IMR-90 (cell line): ENCODE results near the gene TEKT5. TPM values are rescaled to one million over a fixed set of nuclear protein-coding genes. Genes with fewer than 3 reads are reported as not detected.

ENCODE experiments used
- ATAC-seq: fragments of 200-7000 bp; cut with Tn5 transposase; 2 replicates; pipeline ENCODE4 v1.9.1; 2020; ENCODE audit warnings: low read depth, mild to moderate bottlenecking, moderate library complexity
- BruUV-seq: library from RNA; stranded (reverse); fragments of 400-500 nt; replicated peaks from 2 replicates; lab custom pipeline; 2021; lab: Mats Ljungman, UMichigan
- CTCF ChIA-PET: fragments of 300-600 bp; formaldehyde crosslinking; extraction: SDS; loops from one replicate; lab custom pipeline; 2021; ENCODE audit warnings: antibody characterized with exemption; lab: Yijun Ruan, JAX
- POLR2A ChIA-PET: fragments of 300-600 bp; sonication (Branson Sonifier 250); formaldehyde crosslinking; loops from one replicate; lab custom pipeline; 2022; ENCODE audit warnings: antibody characterized with exemption; ENCODE audit not compliant: unreplicated experiment; lab: Charles Lee
- DNase-seq: peaks from one replicate; pipeline ENCODE4 v3.0.0; 2013
- H2AFZ ChIP-seq: replicated peaks from 2 replicates; pipeline ENCODE3; 2013; ENCODE audit warnings: low read length, mild to moderate bottlenecking; ENCODE audit not compliant: poor library complexity
- H2AK5ac ChIP-seq: 2 replicates; pipeline ENCODE4 v1.6.1; 2013; ENCODE audit warnings: low read depth, low read length, inconsistent platforms
- H2AK9ac ChIP-seq: replicated peaks from 2 replicates; pipeline ENCODE3; 2013; ENCODE audit warnings: mild to moderate bottlenecking, low read depth, low read length, moderate library complexity; ENCODE audit not compliant: poor library complexity
- H2BK120ac ChIP-seq: 2 replicates; pipeline ENCODE4 v1.6.1; 2013; ENCODE audit warnings: low read depth, low read length, inconsistent platforms
- H2BK15ac ChIP-seq: 3 replicates; pipeline ENCODE4 v1.6.1; 2013; ENCODE audit warnings: low read depth, low read length, inconsistent platforms
- H2BK20ac ChIP-seq: 2 replicates; pipeline ENCODE4 v1.6.1; 2013; ENCODE audit warnings: low read depth, mild to moderate bottlenecking, inconsistent platforms, low read length, moderate library complexity
- H2BK5ac ChIP-seq: 2 replicates; pipeline ENCODE4 v1.6.1; 2013; ENCODE audit warnings: mild to moderate bottlenecking, low read depth, low read length, inconsistent platforms; ENCODE audit not compliant: poor library complexity, severe bottlenecking
- H3K14ac ChIP-seq: replicated peaks from 2 replicates; pipeline ENCODE4 v1.6.1; 2013; ENCODE audit warnings: low read depth, low read length, inconsistent platforms
- H3K18ac ChIP-seq: 2 replicates; pipeline ENCODE4 v1.6.1; 2013; ENCODE audit warnings: low read depth, low read length, control low read depth
- H3K23ac ChIP-seq: 2 replicates; pipeline ENCODE4 v1.6.1; 2013; ENCODE audit warnings: low read depth, low read length, inconsistent platforms
- H3K27ac ChIP-seq: 2 replicates; pipeline ENCODE4 v1.5.1; 2013; ENCODE audit warnings: mild to moderate bottlenecking, control low read depth, low read length; ENCODE audit not compliant: insufficient read depth
- H3K27me3 ChIP-seq: 2 replicates; pipeline ENCODE4 v1.6.1; 2013; ENCODE audit warnings: low read length; ENCODE audit not compliant: control insufficient read depth, insufficient read depth
- H3K36me3 ChIP-seq: 2 replicates; pipeline ENCODE4 v1.6.1; 2013; ENCODE audit warnings: low read length, mixed read lengths; ENCODE audit not compliant: control insufficient read depth, insufficient read depth
- H3K4ac ChIP-seq: 2 replicates; pipeline ENCODE4 v1.6.1; 2013; ENCODE audit warnings: low read depth, low read length, inconsistent platforms
- H3K4me1 ChIP-seq: 2 replicates; pipeline ENCODE4 v1.6.1; 2013; ENCODE audit warnings: low read length, mixed read lengths; ENCODE audit not compliant: control insufficient read depth, insufficient read depth
- H3K4me2 ChIP-seq: 2 replicates; pipeline ENCODE4 v1.6.1; 2013; ENCODE audit warnings: low read depth, mild to moderate bottlenecking, control low read depth, low read length, moderate library complexity
- H3K4me3 ChIP-seq: 2 replicates; pipeline ENCODE4 v1.5.1; 2013; ENCODE audit warnings: low read depth, mild to moderate bottlenecking, control low read depth, low read length, moderate library complexity; ENCODE audit not compliant: insufficient read depth
- H3K56ac ChIP-seq: 2 replicates; pipeline ENCODE4 v1.6.1; 2013; ENCODE audit warnings: low read length, inconsistent platforms; ENCODE audit not compliant: insufficient read depth; ENCODE audit errors: extremely low read depth
- H3K79me1 ChIP-seq, 2 experiments: 2 replicates each; pipeline ENCODE4 v1.6.1; 2013; ENCODE audit warnings: low read length in 2 of 2, inconsistent platforms in 1 of 2, low read depth in 1 of 2
- H3K9ac ChIP-seq: 2 replicates; pipeline ENCODE4 v1.6.1; 2013; ENCODE audit warnings: low read depth, low read length, control low read depth
- H3K9me1 ChIP-seq: 2 replicates; pipeline ENCODE4 v1.6.1; 2013; ENCODE audit warnings: low read length, inconsistent platforms; ENCODE audit not compliant: insufficient read depth
- H3K9me3 ChIP-seq: 2 replicates; pipeline ENCODE4 v1.6.1; 2013; ENCODE audit warnings: low read length; ENCODE audit not compliant: control insufficient read depth, insufficient read depth
- H4K20me1 ChIP-seq: 2 replicates; pipeline ENCODE4 v1.6.1; 2013; ENCODE audit warnings: low read length, inconsistent platforms; ENCODE audit not compliant: insufficient read depth
- H4K5ac ChIP-seq: 2 replicates; pipeline ENCODE4 v1.6.1; 2013; ENCODE audit warnings: mild to moderate bottlenecking, low read depth, low read length, control low read depth
- H4K8ac ChIP-seq, 2 experiments: 2 replicates each; pipeline ENCODE4 v1.6.1; 2013; ENCODE audit warnings: low read depth in 2 of 2, low read length in 2 of 2, control low read depth in 1 of 2, inconsistent platforms in 1 of 2
- H4K91ac ChIP-seq: 2 replicates; pipeline ENCODE4 v1.6.1; 2013; ENCODE audit warnings: low read depth, low read length, inconsistent platforms; ENCODE audit not compliant: insufficient read depth
- BHLHE40 ChIP-seq: fragments of 150-350 bp; IDR thresholded peaks from 2 replicates; pipeline ENCODE4 v1.6.1; 2016; ENCODE audit warnings: mild to moderate bottlenecking, low read depth, low read length
- CEBPB ChIP-seq: IDR thresholded peaks from 2 replicates; pipeline ENCODE4 v1.6.1; 2012; ENCODE audit warnings: low read depth, low read length, improper control_type of control experiment
- CHD1 ChIP-seq: IDR thresholded peaks from 2 replicates; pipeline ENCODE4 v1.6.1; 2012; ENCODE audit warnings: low read depth, low read length, improper control_type of control experiment
- FOS ChIP-seq: fragments of 150-350 bp; IDR thresholded peaks from 2 replicates; pipeline ENCODE4 v1.6.1; 2016; ENCODE audit warnings: low read depth, low read length
- MAFK ChIP-seq: IDR thresholded peaks from 2 replicates; pipeline ENCODE4 v1.6.1; 2012; ENCODE audit warnings: low read depth, low read length, improper control_type of control experiment
- MAZ ChIP-seq: IDR thresholded peaks from 2 replicates; pipeline ENCODE4 v1.6.1; 2012; ENCODE audit warnings: low read depth, mild to moderate bottlenecking, low read length, improper control_type of control experiment, moderate library complexity, borderline replicate concordance
- MXI1 ChIP-seq: IDR thresholded peaks from 2 replicates; pipeline ENCODE4 v1.6.1; 2012; ENCODE audit warnings: low read depth, mild to moderate bottlenecking, low read length, moderate library complexity, borderline replicate concordance
- NFE2L2 ChIP-seq: fragments of 150-350 bp; IDR thresholded peaks from 2 replicates; pipeline ENCODE4 v1.6.1; 2016; ENCODE audit warnings: low read depth, mild to moderate bottlenecking, low read length
- POLR2A ChIP-seq: IDR thresholded peaks from 2 replicates; pipeline ENCODE4 v1.6.1; 2012; ENCODE audit warnings: mild to moderate bottlenecking, low read depth, low read length
- RAD21 ChIP-seq: IDR thresholded peaks from 2 replicates; pipeline ENCODE4 v1.6.1; 2012; ENCODE audit warnings: low read length, improper control_type of control experiment
- RCOR1 ChIP-seq: IDR thresholded peaks from 2 replicates; pipeline ENCODE4 v1.6.1; 2012; ENCODE audit warnings: mild to moderate bottlenecking, low read length, improper control_type of control experiment; ENCODE audit not compliant: insufficient replicate concordance
- RFX5 ChIP-seq: IDR thresholded peaks from 2 replicates; pipeline ENCODE4 v1.8.0; 2012; ENCODE audit warnings: low read depth, mild to moderate bottlenecking, low read length, moderate library complexity
- SMC3 ChIP-seq: fragments of 150-350 bp; IDR thresholded peaks from 2 replicates; pipeline ENCODE4 v1.6.1; 2016; ENCODE audit warnings: low read depth, mild to moderate bottlenecking, antibody characterized with exemption, low read length, moderate library complexity
- WGBS, 2 experiments: methylation state at CpG; one replicate each; pipeline versions ENCODE4 v1.1.5 to v1.1.7; 2013; ENCODE audit warnings: missing lambda C conversion rate in 2 of 2; ENCODE audit not compliant: insufficient read length in 1 of 2; ENCODE audit errors: extremely low coverage in 2 of 2; 5-methylcytosine and 5-hydroxymethylcytosine counted together
- dilution Hi-C: fragments of 300-500 bp; cut with HindIII; formaldehyde crosslinking; loops from one replicate; pipeline ENCODE4 v1.14.3; 2018; ENCODE audit warnings: low sequenced_read_pairs; ENCODE audit not compliant: unreplicated experiment
- in situ Hi-C: fragments of 300-500 bp; cut with MboI; formaldehyde crosslinking; loops from 3 replicates; pipeline ENCODE4 v1.14.3; 2019; ENCODE audit warnings: low sequenced_read_pairs, inconsistent platforms, mixed read lengths
- intact Hi-C: fragments of 100-400 bp; cut with micrococcal nuclease; formaldehyde crosslinking; loops from 2 replicates; pipeline ENCODE4 v1.10.0; 2022
- polyA plus RNA-seq, 3 experiments: library from polyadenylated mRNA; depleted of rRNA; stranded (reverse); fragments of >200 nt; gene quantifications; 2 replicates each; pipeline ENCODE4 v1.2.3, GENCODE V29; 2012; ENCODE audit warnings: low replicate concordance in 1 of 3
- total RNA-seq: library from RNA; depleted of rRNA; stranded (reverse); fragments of >200 nt; gene quantifications from 2 replicates; pipeline ENCODE4 v1.2.3, GENCODE V29; 2012
- TF ChIP-seq, protein P1 (sequence below): conservative IDR thresholded peaks from 2 replicates; pipeline ENCODE4 v1.5.1; 2012; ENCODE audit warnings: mild to moderate bottlenecking, low read depth, low read length, improper control_type of control experiment
- TF ChIP-seq, protein P2 (sequence below): fragments of 150-350 bp; IDR thresholded peaks from 2 replicates; pipeline ENCODE4 v1.6.1; 2017; ENCODE audit warnings: mild to moderate bottlenecking, antibody characterized with exemption, low read length, low read depth
- TF ChIP-seq, protein P3 (sequence below): fragments of 150-350 bp; IDR thresholded peaks from 2 replicates; pipeline ENCODE4 v1.6.1; 2016; ENCODE audit warnings: low read depth, mild to moderate bottlenecking, low read length, moderate library complexity, borderline replicate concordance

Gene TEKT5
- total and polyA plus RNA-seq, 2 of the 4 experiments (the other 2 are of a cell fraction), result 0.17 TPM; not detected in 1

DNA sequence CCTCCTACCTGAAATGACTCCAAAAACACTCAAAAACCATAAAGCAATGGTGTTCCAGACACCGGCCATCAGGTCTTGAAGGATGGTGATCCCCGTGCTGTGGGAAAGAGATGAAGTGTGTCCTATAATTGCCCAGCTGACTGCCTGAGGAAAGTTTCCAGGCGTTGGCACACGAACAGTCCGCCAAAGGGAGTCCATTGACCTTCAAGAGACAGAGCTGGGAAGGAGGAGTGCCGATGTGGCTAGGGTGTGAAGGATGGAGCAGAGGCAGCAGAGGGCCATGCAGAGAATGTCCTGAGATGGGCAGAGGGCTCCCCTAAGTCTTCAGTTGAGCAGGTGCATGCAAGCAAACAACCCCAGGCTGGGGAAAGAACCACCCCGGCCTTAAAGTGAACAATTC, 37.1 kb upstream of the TEKT5 start:
- Histone ChIP-seq H2AK9ac (no peak overlapping the region), H3K9me3 (peaks cover 2% of the 10 kb centered on the region; the same call in 1 of the 2 replicates), H2BK20ac (no peak overlapping the region), H3K36me3 (no peaks in the 10 kb centered on the region), H3K4me3 (no peak overlapping the region), H3K14ac (no peak overlapping the region), H3K18ac (no peak overlapping the region), H3K4me2 (no peak overlapping the region), H4K8ac (no peak overlapping the region), H4K91ac (no peak overlapping the region), H3K27ac (no peak overlapping the region), H2AFZ (no peak overlapping the region), H3K4ac (no peak overlapping the region), H3K4me1 (no peaks in the 10 kb centered on the region), H2BK5ac (no peak overlapping the region), H4K20me1 (no peaks in the 10 kb centered on the region), H2AK5ac (no peak overlapping the region), H3K9me1 (peaks cover 3% of the 10 kb centered on the region; the same call in 1 of the 2 replicates), H3K56ac (no peak overlapping the region), H3K27me3 (no peaks in the 10 kb centered on the region), H3K23ac (no peak overlapping the region), H2BK15ac (no peak overlapping the region), H3K9ac (no peak overlapping the region), H4K5ac (no peak overlapping the region), H3K79me1 (no peaks in the 10 kb centered on the region), H2BK120ac (no peak overlapping the region)
- no peak for TF ChIP-seq CHD1
- no peak for TF ChIP-seq BHLHE40
- TF ChIP-seq FOS, result no peak
- TF ChIP-seq CEBPB, result no peak
- TF ChIP-seq RAD21, result no peak
- TF ChIP-seq MXI1, result no peak
- TF ChIP-seq MAZ, result no peak
- TF ChIP-seq NFE2L2, result no peak
- TF ChIP-seq MAFK, result no peak
- TF ChIP-seq, protein P1, sequence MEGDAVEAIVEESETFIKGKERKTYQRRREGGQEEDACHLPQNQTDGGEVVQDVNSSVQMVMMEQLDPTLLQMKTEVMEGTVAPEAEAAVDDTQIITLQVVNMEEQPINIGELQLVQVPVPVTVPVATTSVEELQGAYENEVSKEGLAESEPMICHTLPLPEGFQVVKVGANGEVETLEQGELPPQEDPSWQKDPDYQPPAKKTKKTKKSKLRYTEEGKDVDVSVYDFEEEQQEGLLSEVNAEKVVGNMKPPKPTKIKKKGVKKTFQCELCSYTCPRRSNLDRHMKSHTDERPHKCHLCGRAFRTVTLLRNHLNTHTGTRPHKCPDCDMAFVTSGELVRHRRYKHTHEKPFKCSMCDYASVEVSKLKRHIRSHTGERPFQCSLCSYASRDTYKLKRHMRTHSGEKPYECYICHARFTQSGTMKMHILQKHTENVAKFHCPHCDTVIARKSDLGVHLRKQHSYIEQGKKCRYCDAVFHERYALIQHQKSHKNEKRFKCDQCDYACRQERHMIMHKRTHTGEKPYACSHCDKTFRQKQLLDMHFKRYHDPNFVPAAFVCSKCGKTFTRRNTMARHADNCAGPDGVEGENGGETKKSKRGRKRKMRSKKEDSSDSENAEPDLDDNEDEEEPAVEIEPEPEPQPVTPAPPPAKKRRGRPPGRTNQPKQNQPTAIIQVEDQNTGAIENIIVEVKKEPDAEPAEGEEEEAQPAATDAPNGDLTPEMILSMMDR, result no peak
- TF ChIP-seq, protein P2, sequence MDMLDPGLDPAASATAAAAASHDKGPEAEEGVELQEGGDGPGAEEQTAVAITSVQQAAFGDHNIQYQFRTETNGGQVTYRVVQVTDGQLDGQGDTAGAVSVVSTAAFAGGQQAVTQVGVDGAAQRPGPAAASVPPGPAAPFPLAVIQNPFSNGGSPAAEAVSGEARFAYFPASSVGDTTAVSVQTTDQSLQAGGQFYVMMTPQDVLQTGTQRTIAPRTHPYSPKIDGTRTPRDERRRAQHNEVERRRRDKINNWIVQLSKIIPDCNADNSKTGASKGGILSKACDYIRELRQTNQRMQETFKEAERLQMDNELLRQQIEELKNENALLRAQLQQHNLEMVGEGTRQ, result no peak
- TF ChIP-seq RCOR1, result no peak
- TF ChIP-seq POLR2A, result no peak
- TF ChIP-seq, protein P3, sequence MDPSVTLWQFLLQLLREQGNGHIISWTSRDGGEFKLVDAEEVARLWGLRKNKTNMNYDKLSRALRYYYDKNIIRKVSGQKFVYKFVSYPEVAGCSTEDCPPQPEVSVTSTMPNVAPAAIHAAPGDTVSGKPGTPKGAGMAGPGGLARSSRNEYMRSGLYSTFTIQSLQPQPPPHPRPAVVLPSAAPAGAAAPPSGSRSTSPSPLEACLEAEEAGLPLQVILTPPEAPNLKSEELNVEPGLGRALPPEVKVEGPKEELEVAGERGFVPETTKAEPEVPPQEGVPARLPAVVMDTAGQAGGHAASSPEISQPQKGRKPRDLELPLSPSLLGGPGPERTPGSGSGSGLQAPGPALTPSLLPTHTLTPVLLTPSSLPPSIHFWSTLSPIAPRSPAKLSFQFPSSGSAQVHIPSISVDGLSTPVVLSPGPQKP, result no peak
- TF ChIP-seq RFX5, result no peak
- no peak for TF ChIP-seq SMC3
- no TSS peak for BruUV-seq
- intact Hi-C loops (no loop called here), dilution Hi-C loops (no loop called here), in situ Hi-C loops (loop anchor here (5.0 kb wide), 2 partner anchors 214 to 474 kb away; no protein-coding TSS in a partner anchor)
- ChIA-PET CTCF (interaction anchor here (0.9 to 1.3 kb wide), 2 partner anchors 211 to 217 kb away, joined by 3 to 5 read pairs; no protein-coding TSS in a partner anchor), POLR2A (no interaction called here)
- ATAC-seq, result no peak
- no CpG with 5 or more reads among the region's 7 CpGs for WGBS, 2 experiments
- DNase-seq, result no peak
